Measurements from ENCODE around the gene CLSTN2.

CLSTN2 gene

DNA sequence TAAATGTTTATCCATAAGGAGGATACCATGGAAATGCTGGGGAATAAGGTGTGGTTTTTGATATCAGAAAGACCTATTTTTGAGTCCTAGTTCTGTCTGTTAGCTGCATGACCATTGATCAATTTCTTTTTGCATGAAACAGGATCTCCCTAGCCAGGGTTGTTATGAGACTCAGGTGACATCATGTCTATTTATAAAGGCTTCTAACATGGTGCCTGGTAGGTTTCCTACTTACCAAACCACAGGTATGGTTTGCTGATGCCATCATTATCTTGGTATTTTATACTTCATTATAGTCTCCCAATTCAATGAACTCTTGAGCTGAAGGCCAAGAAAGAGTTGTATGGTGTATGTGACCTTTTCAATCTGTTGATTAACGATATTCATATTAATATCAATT is 144.0 kb downstream of the CLSTN2 start:
- no peak overlapping the region for H3K27ac ChIP-seq
- H3K4me3 ChIP-seq = no peak overlapping the region

- Histone ChIP-seq H3K27ac (no peak overlapping the region), H3K4me3 (no peak overlapping the region)
Measured at GRCh38 chr3:140081887-140082286, 146.9 kb downstream of the CLSTN2 start.

- no peak overlapping the region for H3K27ac ChIP-seq
- no peak overlapping the region for H3K4me3 ChIP-seq
Measured at GRCh38 chr3:140085001-140085400, 150.0 kb downstream of the CLSTN2 start.

DNA sequence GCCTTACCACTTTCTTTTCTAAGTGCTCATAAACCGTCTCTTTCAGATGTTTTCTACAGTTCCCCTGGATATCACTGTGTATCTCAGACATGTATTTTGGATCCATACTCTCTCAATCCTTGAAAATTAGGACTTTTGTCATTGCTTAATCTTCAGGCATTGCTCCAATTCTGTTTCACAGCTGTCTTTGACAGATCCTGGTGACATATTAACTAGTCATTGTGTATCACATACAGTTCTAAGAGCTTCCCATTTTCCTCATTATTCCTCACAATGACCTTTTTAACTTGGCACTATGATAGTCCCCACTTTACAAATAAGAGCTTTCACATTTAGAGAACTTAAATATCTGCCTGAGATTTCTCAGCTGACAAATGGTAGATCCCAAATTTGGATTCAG is 151.7 kb downstream of the CLSTN2 start:
- Histone ChIP-seq H3K27ac (no peak overlapping the region), H3K4me3 (no peak overlapping the region)

DNA sequence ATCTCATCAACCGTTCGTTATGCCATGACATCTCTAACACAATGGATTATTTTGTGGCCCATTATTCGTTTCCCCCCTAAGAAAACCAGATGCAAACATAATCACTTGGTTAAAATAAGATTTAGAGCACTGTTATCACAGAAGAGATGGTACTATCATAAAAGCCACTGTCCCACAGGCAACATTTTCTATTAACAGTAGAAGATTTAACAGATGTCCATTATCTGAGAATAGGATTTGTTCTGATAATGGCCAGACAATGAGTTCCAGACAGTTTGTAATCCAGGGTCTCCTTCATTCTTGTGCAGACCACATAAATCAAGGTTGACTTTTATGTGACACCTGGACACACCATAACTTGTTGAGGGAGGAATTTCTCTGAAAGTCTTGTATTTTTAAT is 153.1 kb downstream of the CLSTN2 start:
- H3K27ac ChIP-seq = no peak overlapping the region
- no peak overlapping the region for H3K4me3 ChIP-seq

- Histone ChIP-seq H3K4me3 (no peak overlapping the region), H3K27ac (no peak overlapping the region)
Measured at GRCh38 chr3:140088513-140088912, 153.5 kb downstream of the CLSTN2 start.

DNA sequence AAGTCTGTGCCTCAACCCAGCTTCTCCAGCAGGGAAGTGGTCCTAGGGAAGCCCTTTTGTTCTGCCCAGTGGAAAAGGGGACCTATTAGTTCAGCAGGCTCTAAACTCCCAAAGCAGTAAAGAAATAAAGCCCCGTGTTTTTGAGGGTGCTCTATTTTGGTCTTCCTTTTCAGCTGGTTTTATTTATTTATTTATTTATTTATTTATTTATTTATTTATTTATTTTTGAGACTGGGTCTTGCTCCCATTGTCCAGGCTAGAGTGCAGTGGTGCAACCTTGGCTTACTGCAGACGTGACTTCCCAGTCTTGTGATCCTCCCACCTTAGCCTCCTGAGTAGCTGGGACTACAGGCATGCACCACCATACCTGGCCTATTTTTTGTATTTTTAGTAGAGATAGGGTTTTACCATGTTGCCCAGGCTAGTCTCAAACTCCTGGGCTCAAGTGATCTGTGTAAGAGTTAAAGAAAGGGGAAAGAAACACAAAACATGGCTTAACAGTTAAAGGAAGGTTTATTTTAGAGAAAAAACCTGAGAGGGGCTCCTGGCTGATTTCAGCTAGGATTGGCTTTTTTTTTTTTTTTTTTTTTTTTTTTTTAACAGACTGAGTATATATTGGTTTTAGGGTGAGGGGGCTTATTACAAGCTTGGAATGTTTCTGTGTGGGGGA is 154.6 kb downstream of the CLSTN2 start:
- no peak overlapping the region for H3K27ac ChIP-seq
- H3K4me3 ChIP-seq = no peak overlapping the region

DNA sequence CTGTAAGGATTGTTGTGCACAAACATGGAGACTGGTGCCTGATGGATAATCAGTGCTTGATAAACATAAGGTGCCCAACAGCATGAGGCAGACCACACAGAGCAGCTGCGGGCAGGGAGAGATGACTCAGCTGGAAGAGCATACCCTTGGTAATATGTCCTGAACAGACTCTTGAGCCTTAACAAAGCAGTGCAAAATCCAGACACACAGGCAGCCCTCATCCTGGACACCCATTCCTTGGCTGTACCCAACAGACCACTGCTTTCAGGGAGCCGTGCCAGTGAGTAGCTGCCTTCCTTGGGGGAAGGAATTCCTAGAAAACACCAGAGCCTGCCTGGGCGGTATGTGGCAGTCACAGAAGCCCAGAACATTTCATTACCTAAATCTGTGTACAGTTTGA is 156.2 kb downstream of the CLSTN2 start:
- Histone ChIP-seq H3K27ac (no peak overlapping the region), H3K4me3 (no peak overlapping the region)

GRCh38 chr3:140092848-140093536 is 158.0 kb downstream of the CLSTN2 start:
- H3K4me3 ChIP-seq = no peak overlapping the region
- no peak overlapping the region for H3K27ac ChIP-seq

GRCh38 chr3:140093742-140094141 is 158.8 kb downstream of the CLSTN2 start:
- no peak overlapping the region for H3K4me3 ChIP-seq
- no peak overlapping the region for H3K27ac ChIP-seq

GRCh38 chr3:140094487-140094886 is 159.5 kb downstream of the CLSTN2 start:
- Histone ChIP-seq H3K27ac (no peak overlapping the region), H3K4me3 (no peak overlapping the region)

DNA sequence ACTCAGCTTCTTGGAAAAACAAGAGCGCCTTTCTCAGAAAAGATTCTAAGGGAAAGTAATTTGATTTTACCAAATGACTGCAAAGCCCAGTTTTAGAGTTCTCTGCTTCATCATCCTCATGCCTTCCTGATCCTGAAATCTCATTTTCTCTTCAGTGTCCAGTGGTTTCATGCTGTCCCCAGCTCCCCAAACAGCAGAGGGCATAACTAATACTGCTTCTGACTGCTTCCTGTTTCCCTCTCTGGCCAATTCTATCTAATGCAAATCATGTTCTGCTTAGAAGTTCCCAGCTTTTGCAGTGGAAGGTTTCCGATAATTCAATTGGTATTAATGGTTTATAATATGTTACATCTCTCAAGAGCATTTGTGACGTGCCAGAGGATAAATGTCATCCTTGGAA is 161.1 kb downstream of the CLSTN2 start:
- Histone ChIP-seq H3K4me3 (no peak overlapping the region), H3K27ac (no peak overlapping the region)

GRCh38 chr3:140097874-140098635 is 163.1 kb downstream of the CLSTN2 start:
- Histone ChIP-seq H3K27ac (no peak overlapping the region), H3K4me3 (no peak overlapping the region)

DNA sequence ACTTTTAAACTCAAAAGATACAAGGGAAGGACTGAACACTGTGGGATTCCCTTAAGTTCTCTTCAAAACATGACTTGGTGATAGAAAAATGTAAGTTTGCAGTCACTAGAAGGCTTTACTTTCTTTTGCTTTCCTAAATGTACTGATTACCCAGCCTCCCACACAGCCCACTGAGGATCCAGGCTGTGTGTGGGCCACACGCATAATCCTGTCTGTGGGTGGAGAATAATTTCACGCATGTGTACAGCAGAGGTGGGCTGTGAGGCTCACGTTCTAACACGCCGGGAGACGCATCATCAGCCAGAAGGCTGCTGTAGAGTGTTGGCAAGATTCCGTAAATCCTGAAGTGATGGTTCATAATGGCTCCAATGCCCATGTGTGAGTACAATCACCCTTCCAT is 165.5 kb downstream of the CLSTN2 start:
- Histone ChIP-seq H3K27ac (no peak overlapping the region), H3K4me3 (no peak overlapping the region)

DNA sequence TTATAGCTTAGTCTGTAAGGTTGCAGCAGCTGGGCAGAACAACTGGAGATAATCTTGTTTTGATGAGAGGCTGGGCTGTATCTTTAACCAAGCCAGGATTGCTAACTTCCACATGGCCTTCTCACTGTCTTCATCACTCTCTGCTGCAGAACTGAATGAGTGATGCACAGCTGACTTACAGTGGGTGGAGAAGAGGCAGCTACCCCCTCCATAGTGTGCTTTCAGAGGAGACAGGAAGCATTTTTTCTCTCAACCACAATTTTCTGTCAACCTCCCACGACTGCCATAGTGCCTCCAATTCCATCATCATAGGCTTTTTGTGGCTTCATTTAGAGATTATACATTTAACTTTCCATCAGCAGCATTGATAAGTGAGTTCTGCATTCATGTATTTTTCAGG is 168.2 kb downstream of the CLSTN2 start:
- Histone ChIP-seq H3K4me3 (no peak overlapping the region), H3K27ac (no peak overlapping the region)

- H3K27ac ChIP-seq = no peak overlapping the region
- H3K4me3 ChIP-seq = no peak overlapping the region
Measured at GRCh38 chr3:140103986-140104645, 169.1 kb downstream of the CLSTN2 start.

DNA sequence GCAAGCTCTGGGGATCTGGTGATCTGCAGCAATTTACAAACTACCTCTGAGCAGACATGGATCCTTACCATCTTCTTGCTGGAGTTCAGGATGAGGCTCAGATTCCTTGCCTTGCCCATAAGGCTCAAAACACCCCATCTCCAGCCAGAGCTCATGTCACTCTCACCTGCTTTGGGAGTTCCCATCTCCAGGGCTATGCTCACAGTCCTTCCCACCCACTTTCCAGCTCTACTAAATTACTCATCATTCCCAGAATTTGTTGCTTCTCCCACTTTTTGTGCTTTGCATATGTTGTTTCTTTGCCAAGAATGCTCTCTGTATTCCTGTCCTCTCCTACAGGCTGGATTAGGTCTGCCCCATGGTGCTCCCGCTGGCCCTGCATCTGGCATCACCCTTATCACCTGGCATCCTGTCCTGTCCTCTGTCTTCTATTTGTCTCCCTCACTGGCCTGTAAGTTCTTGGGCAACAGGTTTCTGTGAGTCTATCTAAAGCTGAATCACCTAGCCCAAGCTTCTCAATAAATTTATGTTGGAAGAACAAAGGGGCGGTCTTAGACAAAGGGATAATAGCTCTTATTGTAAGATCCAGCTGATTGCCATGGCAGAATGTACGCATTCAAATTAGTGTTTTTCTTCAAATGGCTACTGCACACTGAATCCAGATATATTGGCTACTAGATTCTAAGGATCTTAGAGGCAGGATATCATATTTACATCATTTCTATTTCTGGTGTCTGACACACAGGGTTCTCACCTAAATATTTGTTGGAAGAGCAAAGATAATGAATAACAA is 179.2 kb downstream of the CLSTN2 start:
- Histone ChIP-seq H3K27ac (no peak overlapping the region), H3K4me3 (no peak overlapping the region)

- Histone ChIP-seq H3K4me3 (no peak overlapping the region), H3K27ac (no peak overlapping the region)
Measured at GRCh38 chr3:140114789-140115080, 179.8 kb downstream of the CLSTN2 start.

DNA sequence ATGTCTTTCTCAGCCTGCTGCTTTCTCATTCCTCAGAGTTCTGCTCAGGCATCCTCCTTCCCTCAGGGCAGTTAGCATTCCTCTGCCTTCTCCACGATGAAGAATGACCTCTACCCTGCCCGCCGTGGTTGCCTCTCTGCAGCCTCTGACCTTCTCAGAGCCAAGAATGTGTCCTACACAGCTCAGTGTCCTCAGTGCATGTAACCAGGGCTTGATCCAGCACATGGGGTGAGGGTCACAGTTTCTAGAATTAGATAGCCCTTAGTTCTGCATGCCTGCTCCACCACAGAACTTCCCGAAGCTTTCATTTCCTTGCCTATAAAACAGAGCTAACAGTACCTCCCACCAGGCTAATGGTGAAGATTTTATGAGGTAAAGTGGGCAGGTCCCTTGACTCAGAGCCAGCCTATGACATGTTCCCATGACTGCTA is 182.1 kb downstream of the CLSTN2 start:
- no peak overlapping the region for H3K27ac ChIP-seq

GRCh38 chr3:140122183-140122582 is 187.2 kb downstream of the CLSTN2 start:
- no peak overlapping the region for H3K4me3 ChIP-seq
- no peak overlapping the region for H3K27ac ChIP-seq

More for the DNA sequence above, 182.1 kb downstream of the CLSTN2 start:
- H3K4me3 ChIP-seq = no peak overlapping the region

Data from skin epidermis (tissue), 12 donors.